ENCODE measurements around the gene DCDC2. TPM values are rescaled to one million over a fixed set of nuclear protein-coding genes. Genes with fewer than 3 reads are reported as not detected.

Gene DCDC2
- total RNA-seq, 1 donor from 2014 or later: not detected

- no peak overlapping the region for H3K4me3 Mint-ChIP-seq (ENCODE audit: unreplicated experiment)
- no peak for TF ChIP-seq CTCF (IDR thresholded peaks at IDR 0.05; ENCODE audit: partially characterized antibody, unreplicated experiment)
- no peaks in the 10 kb centered on the region for H3K27me3 Mint-ChIP-seq (ENCODE audit: unreplicated experiment)
- H3K36me3 Mint-ChIP-seq (ENCODE audit: unreplicated experiment): no peaks in the 10 kb centered on the region
- no peaks in the 10 kb centered on the region for H3K4me1 Mint-ChIP-seq (ENCODE audit: low read depth, unreplicated experiment)
- H3K27ac Mint-ChIP-seq (ENCODE audit: unreplicated experiment): no peak overlapping the region
- no peaks in the 10 kb centered on the region for H3K9me3 Mint-ChIP-seq (ENCODE audit: unreplicated experiment)
- no peak for DNase-seq
These were observed 132.0 kb downstream of the DCDC2 start for GRCh38 chr6:24225838-24226237.

- no peaks in the 10 kb centered on the region for H3K27me3 Mint-ChIP-seq (ENCODE audit: unreplicated experiment)
- H3K4me3 Mint-ChIP-seq (ENCODE audit: unreplicated experiment): no peak overlapping the region
- H3K9me3 Mint-ChIP-seq (ENCODE audit: unreplicated experiment): no peaks in the 10 kb centered on the region
- H3K4me1 Mint-ChIP-seq (ENCODE audit: low read depth, unreplicated experiment): no peaks in the 10 kb centered on the region
- no peak for TF ChIP-seq CTCF (IDR thresholded peaks at IDR 0.05; ENCODE audit: partially characterized antibody, unreplicated experiment)
- no peaks in the 10 kb centered on the region for H3K36me3 Mint-ChIP-seq (ENCODE audit: unreplicated experiment)
- H3K27ac Mint-ChIP-seq (ENCODE audit: unreplicated experiment): no peak overlapping the region
- no peak for DNase-seq
These were observed 134.5 kb downstream of the DCDC2 start for GRCh38 chr6:24223115-24223919.

GRCh38 chr6:24219670-24220069 is 138.2 kb downstream of the DCDC2 start:
- Mint-ChIP-seq H3K27ac (ENCODE audit: unreplicated experiment) (no peak overlapping the region), H3K4me3 (ENCODE audit: unreplicated experiment) (no peak overlapping the region), H3K36me3 (ENCODE audit: unreplicated experiment) (no peaks in the 10 kb centered on the region), H3K9me3 (ENCODE audit: unreplicated experiment) (no peaks in the 10 kb centered on the region), H3K4me1 (ENCODE audit: low read depth, unreplicated experiment) (no peaks in the 10 kb centered on the region), H3K27me3 (ENCODE audit: unreplicated experiment) (no peaks in the 10 kb centered on the region)
- no peak for DNase-seq
- TF ChIP-seq CTCF (IDR thresholded peaks at IDR 0.05; ENCODE audit: partially characterized antibody, unreplicated experiment): no peak

GRCh38 chr6:24214984-24215383 is 142.9 kb downstream of the DCDC2 start:
- H3K36me3 Mint-ChIP-seq (ENCODE audit: unreplicated experiment): no peaks in the 10 kb centered on the region
- no peak for TF ChIP-seq CTCF (IDR thresholded peaks at IDR 0.05; ENCODE audit: partially characterized antibody, unreplicated experiment)
- DNase-seq: no peak
- no peaks in the 10 kb centered on the region for H3K27me3 Mint-ChIP-seq (ENCODE audit: unreplicated experiment)
- H3K27ac Mint-ChIP-seq (ENCODE audit: unreplicated experiment): no peak overlapping the region
- H3K4me1 Mint-ChIP-seq (ENCODE audit: low read depth, unreplicated experiment): no peaks in the 10 kb centered on the region
- H3K9me3 Mint-ChIP-seq (ENCODE audit: unreplicated experiment): no peaks in the 10 kb centered on the region
- no peak overlapping the region for H3K4me3 Mint-ChIP-seq (ENCODE audit: unreplicated experiment)

GRCh38 chr6:24207413-24207812 is 150.4 kb downstream of the DCDC2 start:
- Mint-ChIP-seq H3K36me3 (ENCODE audit: unreplicated experiment) (no peaks in the 10 kb centered on the region), H3K27ac (ENCODE audit: unreplicated experiment) (no peak overlapping the region), H3K9me3 (ENCODE audit: unreplicated experiment) (no peaks in the 10 kb centered on the region), H3K4me3 (ENCODE audit: unreplicated experiment) (no peak overlapping the region), H3K27me3 (ENCODE audit: unreplicated experiment) (no peaks in the 10 kb centered on the region), H3K4me1 (ENCODE audit: low read depth, unreplicated experiment) (peaks cover 2% of the 10 kb centered on the region)
- TF ChIP-seq CTCF (IDR thresholded peaks at IDR 0.05; ENCODE audit: partially characterized antibody, unreplicated experiment): no peak
- DNase-seq: no peak
